ENCODE data around the gene EXOSC2.
A peak's percentile ranks its signal among the peaks of the same experiment; 100 is the strongest.
"Not testable (repeated sequence)": the region's sequence is repeated elsewhere in the genome, so short reads cannot be mapped to it uniquely, and the experiment has no call there.

EXOSC2 gene

DNA sequence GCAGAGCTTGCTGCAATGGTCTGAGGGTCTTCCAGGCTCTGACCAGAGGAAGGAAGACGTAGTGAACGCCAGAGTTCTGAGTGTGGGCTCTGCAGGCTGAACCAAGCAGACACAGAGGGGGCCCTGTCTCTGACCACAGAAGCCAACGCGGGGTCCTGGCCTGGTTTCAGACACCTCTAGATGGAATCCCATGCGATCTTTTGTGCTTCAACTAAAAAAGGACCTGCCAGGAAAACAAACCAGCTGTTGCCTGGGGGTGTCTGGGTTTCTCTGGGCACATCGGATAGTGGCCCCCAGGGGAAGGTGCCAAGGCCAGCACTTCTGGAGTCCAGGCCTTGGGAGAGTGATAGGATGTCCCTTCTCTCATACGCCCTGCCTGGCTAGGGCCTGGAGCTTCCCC, 16.3 kb upstream of the EXOSC2 start:
- TF ChIP-seq CTCF (IDR thresholded peaks at IDR 0.05; ENCODE audit: low read depth, low read length) = no peak
- no peak overlapping the region for H3K4me3 ChIP-seq (replicated peaks in 1 of 2; ENCODE audit: low read depth in 2 of 2, low read length in 2 of 2)
- DNase-seq (ENCODE audit: low read depth in 2 of 2) = no peak

- peak; percentile 82 to 88 for DNase-seq (ENCODE audit: low read depth in 2 of 2)
- H3K4me3 ChIP-seq (replicated peaks in 1 of 2; ENCODE audit: low read depth in 2 of 2, low read length in 2 of 2) = peak overlapping the region; percentile 41 to 57
Measured at GRCh38 chr9:130680836-130681768, 12.5 kb upstream of the EXOSC2 start.

DNA sequence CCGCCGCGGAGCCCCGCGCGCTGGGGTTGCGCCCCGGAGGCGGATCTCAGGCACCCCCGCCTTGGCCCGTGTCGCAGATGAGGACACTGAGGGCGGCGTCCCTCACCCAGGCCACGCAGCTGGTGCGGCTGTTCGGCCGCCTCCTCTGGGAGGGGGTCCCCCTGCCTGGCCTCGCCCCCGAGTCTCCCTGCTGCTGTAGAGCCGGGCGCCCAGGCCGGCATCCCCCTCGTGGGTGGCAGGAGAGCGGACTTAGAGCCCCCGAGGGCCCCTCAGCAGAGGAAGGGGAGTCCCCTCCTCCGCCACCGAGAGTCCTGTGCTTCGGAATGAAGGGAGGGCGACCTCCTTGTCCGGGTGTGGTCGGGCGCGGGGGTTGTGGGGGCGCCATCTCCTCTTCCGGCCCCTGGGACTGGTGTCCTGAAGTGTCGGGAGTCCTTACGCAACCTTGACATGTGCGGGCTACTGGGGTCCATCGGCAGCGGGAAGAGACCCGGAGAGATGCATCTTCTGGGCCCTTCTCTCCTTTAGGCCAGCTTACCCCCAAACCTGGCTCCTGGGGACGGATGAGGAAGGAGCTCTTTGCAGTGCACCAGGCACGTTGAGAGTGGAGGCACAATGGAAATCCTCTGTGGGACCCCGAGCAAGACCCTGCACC, 11.7 kb upstream of the EXOSC2 start:
- no peak for TF ChIP-seq CTCF (IDR thresholded peaks at IDR 0.05; ENCODE audit: low read depth, low read length)
- H3K4me3 ChIP-seq (replicated peaks in 1 of 2; ENCODE audit: low read depth in 2 of 2, low read length in 2 of 2) = peak overlapping the region; percentile 40 to 46
- DNase-seq (ENCODE audit: low read depth in 2 of 2) = no peak

More at GRCh38 chr9:130680836-130681768, 12.5 kb upstream of the EXOSC2 start:
- no peak for TF ChIP-seq CTCF (IDR thresholded peaks at IDR 0.05; ENCODE audit: low read depth, low read length)

DNA sequence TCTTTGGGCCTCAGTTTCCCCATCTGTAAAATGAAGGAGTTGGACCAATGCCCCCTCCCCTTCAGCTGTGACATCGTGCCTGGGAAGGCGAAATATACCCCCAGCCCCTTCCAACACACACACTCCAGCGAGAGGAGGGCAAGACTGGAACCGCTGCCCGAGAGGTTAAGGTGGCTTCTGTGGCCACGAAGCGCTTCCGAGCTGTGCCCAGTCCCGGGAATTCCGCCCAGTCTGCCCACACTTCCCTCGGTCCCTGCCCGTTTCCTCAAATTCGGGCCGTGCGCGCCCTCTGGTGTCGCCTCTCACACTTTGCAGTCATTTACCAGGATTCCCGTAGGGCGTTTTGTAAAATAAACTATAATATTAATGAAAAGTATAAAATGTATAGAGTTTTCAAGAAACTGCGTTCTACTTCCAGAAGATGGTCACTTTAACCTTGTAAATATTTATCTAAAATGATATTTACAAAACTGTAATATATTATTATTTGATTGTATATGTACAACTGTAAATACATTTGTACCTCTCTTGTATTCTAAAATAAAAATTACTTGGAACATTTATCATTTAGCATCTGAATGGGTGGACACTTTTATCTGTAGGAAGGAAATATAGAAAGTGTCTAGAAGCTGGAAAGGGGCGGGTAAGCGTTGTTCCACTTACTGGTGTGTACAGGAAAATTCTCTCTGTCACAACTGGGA, 11.0 kb upstream of the EXOSC2 start:
- H3K4me3 ChIP-seq (replicated peaks in 1 of 2; ENCODE audit: low read depth in 2 of 2, low read length in 2 of 2) = no peak overlapping the region
- TF ChIP-seq CTCF (IDR thresholded peaks at IDR 0.05; ENCODE audit: low read depth, low read length) = peak; percentile 83
- peak; percentile 77 to 81 for DNase-seq (ENCODE audit: low read depth in 2 of 2)

GRCh38 chr9:130685104-130685503, 8.5 kb upstream of the EXOSC2 start:
- DNase-seq (ENCODE audit: low read depth in 2 of 2) = no peak
- no peak for TF ChIP-seq CTCF (IDR thresholded peaks at IDR 0.05; ENCODE audit: low read depth, low read length)
- no peak overlapping the region for H3K4me3 ChIP-seq (replicated peaks in 1 of 2; ENCODE audit: low read depth in 2 of 2, low read length in 2 of 2)

DNA sequence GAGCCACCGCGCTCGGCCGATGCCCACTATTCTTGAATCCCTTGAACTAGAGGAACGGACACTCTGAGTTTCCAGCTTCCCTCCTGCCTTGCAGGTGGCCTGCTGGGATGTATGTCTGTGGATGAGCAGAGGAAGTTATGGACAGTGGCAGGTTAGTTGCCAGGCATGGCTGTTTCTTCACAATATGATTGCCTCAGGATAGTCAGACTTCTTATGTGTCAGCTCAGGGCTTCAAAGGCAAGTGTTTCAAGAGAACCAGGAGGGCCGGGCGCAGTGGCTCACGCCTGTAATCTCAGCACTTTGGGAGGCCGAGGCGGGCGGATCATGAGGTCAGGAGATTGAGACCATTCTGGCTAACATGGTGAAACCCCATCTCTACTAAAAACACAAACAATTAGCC, 7.6 kb upstream of the EXOSC2 start:
- H3K4me3 ChIP-seq (replicated peaks in 1 of 2; ENCODE audit: low read depth in 2 of 2, low read length in 2 of 2); DNase-seq (ENCODE audit: low read depth in 2 of 2): not testable (repeated sequence)

GRCh38 chr9:130687615-130688014, 6.0 kb upstream of the EXOSC2 start:
- DNase-seq (ENCODE audit: low read depth in 2 of 2) = no peak
- H3K4me3 ChIP-seq (replicated peaks in 1 of 2; ENCODE audit: low read depth in 2 of 2, low read length in 2 of 2) = no peak overlapping the region
- TF ChIP-seq CTCF (IDR thresholded peaks at IDR 0.05; ENCODE audit: low read depth, low read length) = no peak
